Hippocampal formation (tissue), 2 donors: ENCODE data around the gene HECW1.
"Not testable (repeated sequence)": the region's sequence is repeated elsewhere in the genome, so short reads cannot be mapped to it uniquely, and the experiment has no call there.

ENCODE experiments used
- DNase-seq, 2 donors: peaks; one replicate each; lab custom pipeline; 2025; lab: John Stamatoyannopoulos, UW

Gene HECW1

GRCh38 chr7:43208242-43208641 lies 95.8 kb downstream of the HECW1 start:
- no peak for DNase-seq

DNA sequence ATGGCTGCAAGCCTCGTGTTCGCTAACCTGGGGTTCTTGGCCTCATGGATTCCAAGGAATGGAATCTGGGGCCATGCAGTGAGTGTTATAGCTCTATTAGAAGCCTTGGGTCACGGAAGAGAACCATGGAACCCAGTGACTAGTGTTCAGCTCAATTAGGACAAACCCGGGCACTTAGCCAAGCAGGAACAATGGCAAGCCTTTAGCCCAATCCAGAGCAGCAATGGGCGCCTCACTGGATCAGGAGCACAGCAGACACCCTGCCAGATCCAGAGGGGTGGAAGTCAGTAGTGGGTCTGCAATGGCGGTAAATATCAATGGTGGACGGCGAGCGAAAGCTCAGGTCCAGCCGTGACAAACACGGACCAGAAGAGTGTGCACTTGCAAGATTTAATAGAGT lies 98.1 kb downstream of the HECW1 start:
- DNase-seq: not testable (repeated sequence)

DNA sequence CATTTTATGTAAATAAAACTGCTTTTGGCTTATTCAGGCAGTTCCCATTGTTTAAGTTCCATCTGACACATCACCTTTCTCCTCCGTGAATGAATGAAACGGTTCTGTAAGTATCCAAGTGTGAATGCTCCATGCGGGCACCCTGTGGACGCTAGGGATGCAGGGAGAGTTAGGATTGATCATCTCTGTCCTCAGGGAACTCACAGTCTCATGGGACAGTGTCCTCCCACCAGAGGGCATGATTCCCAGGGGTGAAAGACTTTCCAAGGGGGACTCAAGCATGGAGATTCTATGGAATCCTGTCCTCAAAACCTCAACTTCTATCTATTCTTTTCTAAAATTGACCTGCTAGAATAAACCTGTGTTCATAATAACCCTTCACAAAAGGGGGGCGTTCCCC lies 98.8 kb downstream of the HECW1 start:
- no peak for DNase-seq

DNA sequence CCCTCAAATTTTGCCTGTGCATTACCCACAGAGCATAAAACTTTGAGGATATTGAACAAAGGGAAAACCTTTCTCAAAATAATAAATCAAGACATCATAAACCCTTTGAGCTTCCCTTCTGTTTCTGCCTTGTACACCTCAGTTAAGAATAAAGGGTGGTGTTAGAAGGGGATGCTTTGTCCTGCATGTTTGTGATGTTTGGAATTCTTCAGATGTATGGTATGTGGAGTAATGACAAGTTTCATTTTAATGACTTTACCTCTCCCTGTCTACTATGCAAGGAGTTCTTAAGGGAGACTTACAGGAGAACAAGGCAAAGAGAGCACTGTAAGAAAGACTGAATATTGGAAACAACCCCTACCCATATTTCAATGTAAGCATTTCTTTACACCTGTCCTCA lies 99.2 kb downstream of the HECW1 start:
- no peak for DNase-seq

DNA sequence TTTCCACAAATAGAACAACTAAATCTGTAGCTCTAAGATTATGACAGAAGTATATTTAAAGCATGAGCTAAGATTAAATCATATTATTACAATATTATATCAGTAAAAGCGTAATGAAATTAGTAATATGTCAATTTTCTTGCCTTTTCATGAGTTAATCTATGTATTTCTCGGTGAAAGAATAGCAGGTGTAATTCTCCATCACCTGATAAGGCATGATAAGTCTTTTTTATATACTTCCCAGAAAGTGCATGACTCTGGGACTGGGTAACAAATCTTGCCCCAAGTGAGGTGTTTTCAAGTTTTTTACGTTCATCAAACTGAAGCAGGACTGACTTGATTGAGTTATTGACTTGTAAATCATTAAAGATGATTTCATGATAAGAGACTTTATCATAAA lies 100.5 kb downstream of the HECW1 start:
- no peak for DNase-seq

- no peak for DNase-seq
These were observed 102.6 kb downstream of the HECW1 start for GRCh38 chr7:43215061-43215460.

GRCh38 chr7:43217055-43217454 lies 104.6 kb downstream of the HECW1 start:
- DNase-seq: no peak

DNA sequence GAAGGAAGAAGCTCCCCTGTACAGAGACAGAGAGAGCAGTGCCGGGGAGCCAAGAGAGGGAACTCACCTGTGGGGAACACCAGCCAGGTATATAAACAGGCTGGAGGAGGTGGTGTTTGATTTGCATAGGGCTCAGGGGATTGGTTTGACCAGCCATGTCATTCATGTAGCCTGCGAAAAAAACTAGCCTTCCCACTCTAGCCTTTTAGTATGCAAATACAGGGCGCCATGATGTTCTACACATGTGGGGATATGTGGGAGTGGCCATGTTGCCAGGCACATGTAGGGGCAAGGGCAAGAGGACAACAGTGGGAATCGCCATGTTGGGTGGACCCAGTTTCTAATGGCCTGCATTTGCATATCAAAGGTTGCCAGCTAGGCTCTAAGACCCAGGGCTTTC lies 106.5 kb downstream of the HECW1 start:
- not testable (repeated sequence) for DNase-seq

GRCh38 chr7:43220250-43220649 lies 107.8 kb downstream of the HECW1 start:
- DNase-seq: no peak

DNA sequence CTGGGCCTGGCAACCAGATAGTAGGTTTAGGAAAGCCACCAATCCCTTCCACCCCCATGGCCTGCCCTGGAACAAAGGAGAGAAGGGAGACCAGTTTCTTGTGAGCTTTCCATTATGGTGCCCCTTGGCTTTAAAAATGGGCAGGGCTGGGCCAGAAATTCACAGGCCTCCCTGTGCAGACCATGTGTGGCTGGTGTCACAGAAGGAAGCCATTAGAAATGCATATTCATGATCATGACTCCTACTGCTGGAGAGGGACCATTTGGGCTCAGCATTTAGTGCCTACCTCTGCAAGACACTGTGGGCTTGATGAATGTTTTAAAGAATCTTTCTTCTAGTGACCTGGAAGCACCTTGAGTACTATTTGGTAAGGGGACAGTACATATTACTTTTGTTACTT lies 108.3 kb downstream of the HECW1 start:
- no peak for DNase-seq

- DNase-seq: no peak
These were observed 117.4 kb downstream of the HECW1 start for GRCh38 chr7:43229801-43230200.

GRCh38 chr7:43232366-43232765 lies 119.9 kb downstream of the HECW1 start:
- peak in 1 of 2 donors; percentile 10 for DNase-seq

GRCh38 chr7:43234073-43234472 lies 121.6 kb downstream of the HECW1 start:
- no peak for DNase-seq

DNA sequence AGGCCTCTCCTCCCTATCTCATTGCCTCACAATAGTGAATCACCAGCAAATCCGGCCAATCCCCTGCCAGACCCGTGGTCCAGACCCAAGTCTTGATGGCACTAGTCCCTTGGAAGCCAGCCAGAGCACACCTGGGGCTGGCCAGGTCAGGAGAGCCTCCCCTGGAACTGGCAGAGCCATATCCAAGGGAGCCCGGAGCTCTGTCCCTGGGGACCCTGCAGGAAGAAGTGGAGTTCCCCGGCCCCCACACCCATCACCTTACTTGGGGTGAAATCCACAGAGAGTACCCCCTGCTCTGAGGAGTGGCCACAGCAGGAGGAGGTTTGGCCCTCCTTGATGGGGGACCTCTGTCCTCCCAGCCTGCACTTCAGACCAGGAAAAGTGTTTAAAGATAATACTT lies 122.5 kb downstream of the HECW1 start:
- no peak for DNase-seq

DNA sequence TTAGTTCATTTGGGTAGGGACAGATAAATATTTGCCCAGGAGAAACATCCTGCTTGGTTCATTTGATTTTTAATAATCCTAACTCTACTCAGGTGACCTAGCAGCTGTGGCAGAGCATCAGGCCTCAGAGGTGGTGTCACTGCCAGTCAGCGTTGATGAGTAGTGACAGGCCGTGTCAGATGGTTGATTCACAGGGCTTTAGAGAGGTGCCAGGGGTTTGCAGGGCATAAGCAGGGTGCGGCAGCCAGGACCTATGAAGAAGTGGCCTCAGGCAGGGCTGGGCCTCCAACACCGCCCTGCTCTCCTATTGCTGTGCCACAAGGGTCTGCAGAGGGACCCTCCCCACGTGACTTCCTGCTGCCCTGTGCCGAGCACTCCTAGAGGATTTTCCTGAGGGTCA lies 128.1 kb downstream of the HECW1 start:
- DNase-seq: no peak

- DNase-seq: no peak
These were observed 130.3 kb downstream of the HECW1 start for GRCh38 chr7:43242628-43243255.

GRCh38 chr7:43244232-43244631 lies 131.8 kb downstream of the HECW1 start:
- DNase-seq: no peak

DNA sequence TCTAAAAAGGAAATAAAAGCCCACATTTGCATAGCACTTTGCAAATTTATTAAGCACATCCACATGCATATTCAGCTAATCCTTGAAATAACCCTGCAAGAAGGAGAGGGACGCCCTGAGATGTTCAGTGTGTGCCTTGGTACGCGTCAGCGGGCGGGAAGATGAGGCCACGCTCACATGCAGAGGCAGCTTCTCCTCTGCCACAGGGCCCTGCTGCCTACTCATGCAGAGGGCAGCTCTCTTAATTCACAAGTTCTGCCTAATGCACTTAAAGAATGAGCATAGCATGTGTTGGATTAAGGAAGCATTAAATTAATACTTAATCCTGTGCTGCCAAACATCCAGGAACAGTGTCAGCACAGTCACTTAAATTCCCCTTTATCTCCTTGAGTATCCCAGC lies 132.3 kb downstream of the HECW1 start:
- no peak for DNase-seq

DNA sequence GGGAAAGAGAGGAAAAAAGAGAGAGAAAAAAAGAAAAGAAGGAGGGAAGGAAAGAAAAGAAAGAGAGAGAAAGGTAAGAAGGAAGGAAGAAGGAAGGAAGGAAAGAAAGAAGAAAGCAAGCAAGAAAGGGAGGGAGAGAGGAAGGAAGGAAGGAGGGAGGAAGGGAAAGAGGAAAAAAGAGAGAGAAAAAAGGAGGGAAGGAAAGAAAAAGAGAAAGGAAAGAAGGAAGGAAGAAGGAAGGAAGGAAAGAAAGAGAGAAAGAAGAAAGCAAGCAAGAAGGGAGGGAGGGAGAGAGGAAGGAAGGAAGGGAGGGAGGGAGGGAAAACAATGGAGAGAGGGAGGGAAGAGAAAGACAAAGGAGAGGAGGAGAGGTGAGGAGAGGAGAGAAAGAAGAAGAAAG lies 135.3 kb downstream of the HECW1 start:
- no peak for DNase-seq

- no peak for DNase-seq
These were observed 136.1 kb downstream of the HECW1 start for GRCh38 chr7:43248553-43248952.

DNA sequence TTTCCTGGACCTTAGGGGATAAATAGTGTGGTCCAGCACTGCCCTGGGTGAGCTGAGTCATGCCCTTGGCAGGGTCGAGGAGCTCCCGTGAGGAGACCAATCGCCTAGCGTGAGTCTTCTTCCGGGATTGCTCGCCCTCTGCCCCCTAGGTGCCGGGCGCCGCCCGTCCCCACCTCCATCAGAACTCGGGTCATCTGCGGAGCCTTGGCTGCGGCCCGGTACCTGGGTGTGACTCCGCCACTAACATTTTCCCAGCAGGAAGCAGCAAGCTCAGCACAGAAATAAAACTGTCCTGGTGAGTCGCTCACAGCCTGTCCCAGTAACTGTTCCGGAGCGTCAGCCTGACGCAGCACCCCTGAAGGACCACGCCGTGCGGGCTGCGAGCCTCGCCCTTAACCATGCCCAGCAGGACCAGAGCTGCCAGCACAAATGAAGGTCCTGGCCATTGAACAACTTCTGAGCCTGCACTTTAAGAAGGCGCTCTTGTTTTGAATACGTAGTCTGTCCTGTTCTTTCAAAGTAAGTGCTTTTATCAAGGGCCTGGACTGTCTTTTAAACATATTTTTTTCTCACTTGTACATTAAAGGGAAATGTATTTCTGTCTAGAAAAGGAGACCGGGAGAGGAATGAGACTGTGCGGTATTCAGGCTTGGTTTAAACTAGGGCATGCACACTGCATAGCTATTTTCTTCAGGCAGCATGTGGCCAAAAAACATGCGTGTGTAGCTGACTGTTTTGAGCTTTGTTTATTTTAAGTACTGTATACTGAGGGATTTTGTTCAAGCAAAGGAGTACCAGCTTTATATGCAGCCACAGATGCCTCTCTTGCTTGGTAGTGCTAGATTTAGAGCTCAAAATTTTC lies 136.7 kb downstream of the HECW1 start:
- peak in 1 of 2 donors; percentile 35 for DNase-seq

GRCh38 chr7:43249823-43250145 lies 137.3 kb downstream of the HECW1 start:
- no peak for DNase-seq

- DNase-seq: peak; percentile 53 to 59
These were observed 148.8 kb downstream of the HECW1 start for GRCh38 chr7:43260980-43261878.
